Hepatic stellate cell (primary cell): Measurements from ENCODE around the gene ERC2.

Experiments
- DNase-seq: peaks from one replicate; pipeline ENCODE4 v3.0.0; 2011; ENCODE audit warnings: low spot score

The ERC2 gene

GRCh38 chr3:55615694-55616295 is 852.5 kb downstream of the ERC2 start:
- no peak for DNase-seq

GRCh38 chr3:55615039-55615693 is 853.1 kb downstream of the ERC2 start:
- DNase-seq: no peak

DNA sequence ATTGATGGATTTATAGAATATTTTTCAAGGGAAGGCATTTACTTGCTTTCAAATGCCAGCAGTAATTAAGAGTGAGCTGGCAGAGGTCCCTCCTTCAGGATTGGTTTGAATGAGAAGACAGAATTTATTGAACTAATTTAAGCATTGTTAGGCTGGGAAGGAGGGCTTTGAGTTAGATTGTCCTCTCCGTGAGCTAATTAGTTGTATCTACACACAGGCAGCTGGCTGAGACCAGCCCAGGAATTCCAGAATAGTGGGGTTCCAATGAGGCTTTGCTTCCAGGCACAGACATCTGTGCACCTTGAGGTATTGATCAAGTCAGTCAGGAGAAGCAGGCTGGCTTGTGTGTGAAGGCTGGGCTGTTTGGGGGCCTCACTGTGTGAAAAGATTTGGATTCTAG is 857.1 kb downstream of the ERC2 start:
- no peak for DNase-seq

DNA sequence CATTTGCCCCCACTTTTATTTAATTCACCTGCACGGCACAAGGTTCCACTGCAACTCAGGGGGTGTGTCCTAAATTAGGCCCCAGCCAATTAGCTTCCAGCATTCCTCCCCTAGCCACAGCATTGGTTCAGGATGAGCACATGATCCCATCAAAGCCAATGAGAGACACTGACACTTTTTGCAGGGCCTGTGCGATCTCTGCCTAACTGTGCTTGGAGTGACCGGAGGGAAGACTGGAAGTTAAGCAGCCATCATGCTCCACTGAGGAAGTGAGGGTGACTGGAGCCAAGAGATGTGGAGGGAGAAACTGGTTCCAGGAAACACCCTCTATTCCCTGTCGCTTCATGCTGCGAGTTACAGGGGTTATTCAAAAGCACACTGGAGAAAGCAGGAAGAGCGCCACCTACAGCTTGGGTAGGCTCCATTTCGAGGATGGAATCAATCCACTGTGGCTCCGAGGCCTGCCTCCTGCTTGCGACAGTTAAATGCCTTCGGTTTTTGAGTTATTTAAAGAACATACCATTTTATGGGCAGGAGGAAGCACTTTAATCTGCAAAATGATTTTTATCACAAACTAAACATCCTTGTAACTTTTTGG is 858.9 kb downstream of the ERC2 start:
- no peak for DNase-seq

- no peak for DNase-seq
Observed at GRCh38 chr3:55608301-55608937, 859.8 kb downstream of the ERC2 start.

- no peak for DNase-seq
Observed at GRCh38 chr3:55607844-55608243, 860.4 kb downstream of the ERC2 start.

- DNase-seq: no peak
Observed at GRCh38 chr3:55607175-55607574, 861.1 kb downstream of the ERC2 start.

- DNase-seq: no peak
Observed at GRCh38 chr3:55605443-55606236, 862.6 kb downstream of the ERC2 start.

- DNase-seq: no peak
Observed at GRCh38 chr3:55604846-55605245, 863.4 kb downstream of the ERC2 start.

- no peak for DNase-seq
Observed at GRCh38 chr3:55604402-55604801, 863.9 kb downstream of the ERC2 start.

- no peak for DNase-seq
Observed at GRCh38 chr3:55601366-55602080, 866.7 kb downstream of the ERC2 start.

GRCh38 chr3:55598224-55598623 is 870.0 kb downstream of the ERC2 start:
- no peak for DNase-seq

DNA sequence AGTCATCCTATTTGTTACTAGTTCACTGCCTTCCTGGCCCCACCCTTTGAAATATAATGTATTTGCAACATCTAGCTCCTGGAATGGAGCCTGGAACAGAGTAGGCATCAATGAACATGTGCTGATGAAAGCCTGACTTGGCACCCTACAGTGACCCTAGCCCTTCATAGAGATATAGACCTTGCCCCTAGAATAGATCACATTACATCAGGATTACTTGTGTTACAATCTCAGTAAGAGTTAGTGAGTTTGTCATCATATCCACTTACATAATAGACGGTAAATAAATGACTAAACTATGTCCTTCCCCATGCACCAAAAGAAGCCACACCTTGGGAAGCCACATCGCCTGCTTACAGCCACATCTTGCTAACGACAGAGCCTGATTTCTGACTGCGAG is 870.6 kb downstream of the ERC2 start:
- no peak for DNase-seq

- DNase-seq: no peak
Observed at GRCh38 chr3:55596212-55596611, 872.1 kb downstream of the ERC2 start.

- DNase-seq: no peak
Observed at GRCh38 chr3:55595420-55595819, 872.8 kb downstream of the ERC2 start.

- DNase-seq: no peak
Observed at GRCh38 chr3:55592572-55592971, 875.7 kb downstream of the ERC2 start.

DNA sequence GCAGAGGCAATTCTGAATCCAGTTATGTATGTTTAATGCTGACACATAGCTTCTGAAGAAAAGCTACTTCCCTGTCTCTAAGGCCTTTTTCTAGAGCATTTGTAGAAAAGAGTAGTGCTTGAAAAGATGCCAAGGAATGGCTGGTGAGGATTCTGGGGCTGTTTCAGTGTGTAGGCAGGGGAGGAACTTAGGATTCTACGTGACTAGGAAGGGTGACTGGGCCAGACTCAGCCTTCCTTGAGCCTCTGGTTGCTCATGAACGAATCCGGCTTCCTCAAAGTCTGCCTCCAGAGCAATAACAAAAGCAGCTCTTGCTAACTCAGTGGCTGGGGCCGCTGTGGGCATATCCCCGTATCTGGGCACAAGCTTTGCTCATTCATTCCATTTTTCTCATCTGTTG is 876.4 kb downstream of the ERC2 start:
- DNase-seq: no peak

GRCh38 chr3:55588146-55588765 is 880.0 kb downstream of the ERC2 start:
- DNase-seq: no peak

DNA sequence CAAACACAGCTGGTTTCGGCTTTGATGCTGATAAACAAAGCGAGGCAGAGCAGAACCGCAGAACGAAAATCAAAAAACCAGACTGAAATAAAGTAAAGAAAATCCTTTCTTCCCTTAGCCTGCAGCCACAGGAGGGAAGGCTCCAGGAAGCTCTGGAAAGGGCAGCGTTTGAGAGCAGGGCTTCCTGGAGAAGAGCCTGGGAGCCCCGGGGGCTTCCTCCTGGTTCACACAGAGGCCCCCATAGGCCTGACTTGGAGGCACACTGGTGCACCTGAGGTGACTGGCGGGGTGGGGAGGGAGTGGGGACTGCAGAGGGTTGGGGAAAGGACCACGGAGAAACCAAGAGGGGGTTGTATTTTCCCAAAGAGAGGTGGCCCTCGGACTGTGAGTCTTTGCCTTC is 882.4 kb downstream of the ERC2 start:
- no peak for DNase-seq

- no peak for DNase-seq
Observed at GRCh38 chr3:55584716-55585368, 883.4 kb downstream of the ERC2 start.

DNA sequence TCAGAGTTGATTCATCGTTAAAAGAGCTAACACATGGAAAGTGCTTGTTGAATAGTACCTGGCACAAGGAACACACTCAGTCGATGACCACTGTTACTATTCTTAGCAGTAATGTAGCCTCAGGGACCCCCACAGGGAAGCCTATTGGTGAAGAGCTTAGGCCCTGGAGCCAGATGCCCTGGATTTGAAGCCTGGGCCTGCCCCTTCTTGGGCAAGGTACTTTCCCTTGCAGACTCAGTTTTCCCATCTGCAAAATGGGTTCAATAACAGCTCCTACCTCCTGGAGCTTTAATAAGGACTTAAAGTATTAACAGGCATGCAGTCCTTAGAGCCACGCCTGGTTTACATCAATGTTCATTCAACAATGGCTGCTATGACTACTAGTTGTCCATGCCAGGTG is 884.2 kb downstream of the ERC2 start:
- DNase-seq: no peak
